ENCODE data around the gene SH3GLB1.

SH3GLB1 gene

GRCh38 chr1:86782482-86782881 is 78.1 kb downstream of the SH3GLB1 start:
- H2AFZ ChIP-seq (ENCODE audit: low read depth, low read length), result no peak overlapping the region
- H2BK15ac ChIP-seq (ENCODE audit: low read depth, poor library complexity, severe bottlenecking), result no peak overlapping the region
- peaks cover 5% of the 10 kb centered on the region for H3K9me3 ChIP-seq (ENCODE audit: control insufficient read depth, low read length)
- H3K4ac ChIP-seq (ENCODE audit: low read depth in 1 of 2, low read length in 2 of 2), result no peak overlapping the region
- H3K79me1 ChIP-seq (replicated peaks; ENCODE audit: low read length, poor library complexity, severe bottlenecking), result no peaks in the 10 kb centered on the region
- H3K4me3 ChIP-seq (ENCODE audit: insufficient read depth in 1 of 2, low read depth in 1 of 2, low read length in 2 of 2), result no peak overlapping the region
- no peak overlapping the region for H3K4me2 ChIP-seq (ENCODE audit: low read length, poor library complexity, severe bottlenecking)
- no peak overlapping the region for H3K18ac ChIP-seq (ENCODE audit: low read depth in 1 of 2, low read length in 2 of 2)
- no peaks in the 10 kb centered on the region for H3K27me3 ChIP-seq (ENCODE audit: control insufficient read depth in 1 of 2, insufficient read depth in 1 of 2, low read length in 2 of 2)
- no peak overlapping the region for H3K27ac ChIP-seq (ENCODE audit: low read length, poor library complexity, severe bottlenecking)
- H2BK12ac ChIP-seq (ENCODE audit: low read length in 2 of 2), result no peak overlapping the region
- H4K8ac ChIP-seq (ENCODE audit: low read length), result no peak overlapping the region
- no peak overlapping the region for H2AK5ac ChIP-seq (ENCODE audit: low read length, severe bottlenecking)
- DNase-seq, result no peak
- no peak overlapping the region for H3K23ac ChIP-seq (ENCODE audit: low read length in 2 of 2)
- no peak overlapping the region for H3K9ac ChIP-seq (ENCODE audit: low read length)
- no peak overlapping the region for H3K14ac ChIP-seq (ENCODE audit: low read length in 2 of 2)
- no peak overlapping the region for H4K91ac ChIP-seq (ENCODE audit: low read length)
- no peak overlapping the region for H2BK120ac ChIP-seq (ENCODE audit: low read depth, low read length)
- no peaks in the 10 kb centered on the region for H3K36me3 ChIP-seq (ENCODE audit: control insufficient read depth in 1 of 2, insufficient read depth in 2 of 2, low read depth in 1 of 2, low read length in 2 of 2)
- H2BK5ac ChIP-seq (ENCODE audit: low read depth, low read length, poor library complexity, severe bottlenecking), result no peak overlapping the region
- no peaks in the 10 kb centered on the region for H3K4me1 ChIP-seq (ENCODE audit: control insufficient read depth, insufficient read depth, low read depth, low read length)

- Histone ChIP-seq H3K27me3 (ENCODE audit: control insufficient read depth in 1 of 2, insufficient read depth in 1 of 2, low read length in 2 of 2) (no peaks in the 10 kb centered on the region), H3K9me3 (ENCODE audit: control insufficient read depth, low read length) (peaks cover 5% of the 10 kb centered on the region), H3K18ac (ENCODE audit: low read depth in 1 of 2, low read length in 2 of 2) (peak overlapping the region in 1 of 2 experiments; percentile 24), H2BK12ac (ENCODE audit: low read length in 2 of 2) (no peak overlapping the region), H2AFZ (ENCODE audit: low read depth, low read length) (no peak overlapping the region), H3K9ac (ENCODE audit: low read length) (peak overlapping the region; percentile 73), H4K91ac (ENCODE audit: low read length) (no peak overlapping the region), H2BK15ac (ENCODE audit: low read depth, poor library complexity, severe bottlenecking) (no peak overlapping the region), H3K27ac (ENCODE audit: low read length, poor library complexity, severe bottlenecking) (no peak overlapping the region), H3K4ac (ENCODE audit: low read depth in 1 of 2, low read length in 2 of 2) (no peak overlapping the region), H3K14ac (ENCODE audit: low read length in 2 of 2) (no peak overlapping the region), H3K4me3 (ENCODE audit: insufficient read depth in 1 of 2, low read depth in 1 of 2, low read length in 2 of 2) (no peak overlapping the region), H2BK120ac (ENCODE audit: low read depth, low read length) (no peak overlapping the region), H3K23ac (ENCODE audit: low read length in 2 of 2) (no peak overlapping the region), H2AK5ac (ENCODE audit: low read length, severe bottlenecking) (no peak overlapping the region), H3K79me1 (replicated peaks; ENCODE audit: low read length, poor library complexity, severe bottlenecking) (no peaks in the 10 kb centered on the region), H3K4me2 (ENCODE audit: low read length, poor library complexity, severe bottlenecking) (no peak overlapping the region), H4K8ac (ENCODE audit: low read length) (no peak overlapping the region), H3K36me3 (ENCODE audit: control insufficient read depth in 1 of 2, insufficient read depth in 2 of 2, low read depth in 1 of 2, low read length in 2 of 2) (no peaks in the 10 kb centered on the region), H3K4me1 (ENCODE audit: control insufficient read depth, insufficient read depth, low read depth, low read length) (peaks cover 3% of the 10 kb centered on the region), H2BK5ac (ENCODE audit: low read depth, low read length, poor library complexity, severe bottlenecking) (no peak overlapping the region)
- no peak for DNase-seq
Measured at GRCh38 chr1:86787621-86788020, 83.2 kb downstream of the SH3GLB1 start.

GRCh38 chr1:86788300-86789206 is 84.2 kb downstream of the SH3GLB1 start:
- H3K27ac ChIP-seq (ENCODE audit: low read length, poor library complexity, severe bottlenecking), result peak overlapping the region; percentile 41
- WGBS, result 77% methylated on average over 4 of the region's 6 CpGs
- peaks cover 5% of the 10 kb centered on the region for H3K9me3 ChIP-seq (ENCODE audit: control insufficient read depth, low read length)
- H2AK5ac ChIP-seq (ENCODE audit: low read length, severe bottlenecking), result no peak overlapping the region
- H3K79me1 ChIP-seq (replicated peaks; ENCODE audit: low read length, poor library complexity, severe bottlenecking), result no peaks in the 10 kb centered on the region
- H2AFZ ChIP-seq (ENCODE audit: low read depth, low read length), result no peak overlapping the region
- peak overlapping the region in 1 of 2 experiments; percentile 69 for H3K4ac ChIP-seq (ENCODE audit: low read depth in 1 of 2, low read length in 2 of 2)
- H4K91ac ChIP-seq (ENCODE audit: low read length), result peak overlapping the region; percentile 43
- H3K14ac ChIP-seq (ENCODE audit: low read length in 2 of 2), result peak overlapping the region in 1 of 2 experiments; percentile 63
- H3K36me3 ChIP-seq (ENCODE audit: control insufficient read depth in 1 of 2, insufficient read depth in 2 of 2, low read depth in 1 of 2, low read length in 2 of 2), result no peaks in the 10 kb centered on the region
- H2BK120ac ChIP-seq (ENCODE audit: low read depth, low read length), result no peak overlapping the region
- no peak overlapping the region for H3K23ac ChIP-seq (ENCODE audit: low read length in 2 of 2)
- peak overlapping the region in 1 of 2 experiments; percentile 50 for H3K4me3 ChIP-seq (ENCODE audit: insufficient read depth in 1 of 2, low read depth in 1 of 2, low read length in 2 of 2)
- H2BK12ac ChIP-seq (ENCODE audit: low read length in 2 of 2), result peak overlapping the region in 1 of 2 experiments; percentile 92
- peak; percentile 92 for DNase-seq
- no peaks in the 10 kb centered on the region for H3K27me3 ChIP-seq (ENCODE audit: control insufficient read depth in 1 of 2, insufficient read depth in 1 of 2, low read length in 2 of 2)
- peaks cover 7% of the 10 kb centered on the region for H3K4me1 ChIP-seq (ENCODE audit: control insufficient read depth, insufficient read depth, low read depth, low read length)
- no peak overlapping the region for H2BK15ac ChIP-seq (ENCODE audit: low read depth, poor library complexity, severe bottlenecking)
- peak overlapping the region; percentile 84 for H4K8ac ChIP-seq (ENCODE audit: low read length)
- H3K18ac ChIP-seq (ENCODE audit: low read depth in 1 of 2, low read length in 2 of 2), result peak overlapping the region; percentile 82 to 84
- peak overlapping the region; percentile 73 for H3K9ac ChIP-seq (ENCODE audit: low read length)
- no peak overlapping the region for H3K4me2 ChIP-seq (ENCODE audit: low read length, poor library complexity, severe bottlenecking)
- no peak overlapping the region for H2BK5ac ChIP-seq (ENCODE audit: low read depth, low read length, poor library complexity, severe bottlenecking)

GRCh38 chr1:86795316-86795715 is 90.9 kb downstream of the SH3GLB1 start:
- H3K27me3 ChIP-seq (ENCODE audit: control insufficient read depth in 1 of 2, insufficient read depth in 1 of 2, low read length in 2 of 2), result no peaks in the 10 kb centered on the region
- no peak overlapping the region for H2BK5ac ChIP-seq (ENCODE audit: low read depth, low read length, poor library complexity, severe bottlenecking)
- H3K18ac ChIP-seq (ENCODE audit: low read depth in 1 of 2, low read length in 2 of 2), result no peak overlapping the region
- no peak overlapping the region for H3K4ac ChIP-seq (ENCODE audit: low read depth in 1 of 2, low read length in 2 of 2)
- no peaks in the 10 kb centered on the region for H3K9me3 ChIP-seq (ENCODE audit: control insufficient read depth, low read length)
- no peak overlapping the region for H4K8ac ChIP-seq (ENCODE audit: low read length)
- peaks cover 4% of the 10 kb centered on the region for H3K4me1 ChIP-seq (ENCODE audit: control insufficient read depth, insufficient read depth, low read depth, low read length)
- DNase-seq, result no peak
- no peak overlapping the region for H2BK15ac ChIP-seq (ENCODE audit: low read depth, poor library complexity, severe bottlenecking)
- no peak overlapping the region for H2AK5ac ChIP-seq (ENCODE audit: low read length, severe bottlenecking)
- H2AFZ ChIP-seq (ENCODE audit: low read depth, low read length), result no peak overlapping the region
- H4K91ac ChIP-seq (ENCODE audit: low read length), result no peak overlapping the region
- H3K23ac ChIP-seq (ENCODE audit: low read length in 2 of 2), result no peak overlapping the region
- no peak overlapping the region for H3K4me2 ChIP-seq (ENCODE audit: low read length, poor library complexity, severe bottlenecking)
- no peaks in the 10 kb centered on the region for H3K79me1 ChIP-seq (replicated peaks; ENCODE audit: low read length, poor library complexity, severe bottlenecking)
- H3K14ac ChIP-seq (ENCODE audit: low read length in 2 of 2), result no peak overlapping the region
- no peak overlapping the region for H3K27ac ChIP-seq (ENCODE audit: low read length, poor library complexity, severe bottlenecking)
- H3K9ac ChIP-seq (ENCODE audit: low read length), result no peak overlapping the region
- no peak overlapping the region for H2BK120ac ChIP-seq (ENCODE audit: low read depth, low read length)
- no peaks in the 10 kb centered on the region for H3K36me3 ChIP-seq (ENCODE audit: control insufficient read depth in 1 of 2, insufficient read depth in 2 of 2, low read depth in 1 of 2, low read length in 2 of 2)
- H3K4me3 ChIP-seq (ENCODE audit: insufficient read depth in 1 of 2, low read depth in 1 of 2, low read length in 2 of 2), result no peak overlapping the region
- H2BK12ac ChIP-seq (ENCODE audit: low read length in 2 of 2), result no peak overlapping the region

All from mesenchymal stem cell (in vitro differentiated cells and primary cell).